IMR-90 (cell line): ENCODE measurements around the gene IGF1R.

ENCODE experiments used
- BHLHE40 ChIP-seq: fragments of 150-350 bp; IDR thresholded peaks from 2 replicates; pipeline ENCODE4 v1.6.1; 2016; ENCODE audit warnings: mild to moderate bottlenecking, low read depth, low read length
- CEBPB ChIP-seq: IDR thresholded peaks from 2 replicates; pipeline ENCODE4 v1.6.1; 2012; ENCODE audit warnings: low read depth, low read length, improper control_type of control experiment
- FOS ChIP-seq: fragments of 150-350 bp; IDR thresholded peaks from 2 replicates; pipeline ENCODE4 v1.6.1; 2016; ENCODE audit warnings: low read depth, low read length
- MAFK ChIP-seq: IDR thresholded peaks from 2 replicates; pipeline ENCODE4 v1.6.1; 2012; ENCODE audit warnings: low read depth, low read length, improper control_type of control experiment
- MAZ ChIP-seq: IDR thresholded peaks from 2 replicates; pipeline ENCODE4 v1.6.1; 2012; ENCODE audit warnings: low read depth, mild to moderate bottlenecking, low read length, improper control_type of control experiment, moderate library complexity, borderline replicate concordance
- MXI1 ChIP-seq: IDR thresholded peaks from 2 replicates; pipeline ENCODE4 v1.6.1; 2012; ENCODE audit warnings: low read depth, mild to moderate bottlenecking, low read length, moderate library complexity, borderline replicate concordance
- POLR2A ChIP-seq: IDR thresholded peaks from 2 replicates; pipeline ENCODE4 v1.6.1; 2012; ENCODE audit warnings: mild to moderate bottlenecking, low read depth, low read length
- RAD21 ChIP-seq: IDR thresholded peaks from 2 replicates; pipeline ENCODE4 v1.6.1; 2012; ENCODE audit warnings: low read length, improper control_type of control experiment
- RCOR1 ChIP-seq: IDR thresholded peaks from 2 replicates; pipeline ENCODE4 v1.6.1; 2012; ENCODE audit warnings: mild to moderate bottlenecking, low read length, improper control_type of control experiment; ENCODE audit not compliant: insufficient replicate concordance
- SMC3 ChIP-seq: fragments of 150-350 bp; IDR thresholded peaks from 2 replicates; pipeline ENCODE4 v1.6.1; 2016; ENCODE audit warnings: low read depth, mild to moderate bottlenecking, antibody characterized with exemption, low read length, moderate library complexity
- TF ChIP-seq, protein P1 (sequence below): conservative IDR thresholded peaks from 2 replicates; pipeline ENCODE4 v1.5.1; 2012; ENCODE audit warnings: mild to moderate bottlenecking, low read depth, low read length, improper control_type of control experiment
- TF ChIP-seq, protein P2 (sequence below): fragments of 150-350 bp; IDR thresholded peaks from 2 replicates; pipeline ENCODE4 v1.6.1; 2017; ENCODE audit warnings: mild to moderate bottlenecking, antibody characterized with exemption, low read length, low read depth

DNA sequence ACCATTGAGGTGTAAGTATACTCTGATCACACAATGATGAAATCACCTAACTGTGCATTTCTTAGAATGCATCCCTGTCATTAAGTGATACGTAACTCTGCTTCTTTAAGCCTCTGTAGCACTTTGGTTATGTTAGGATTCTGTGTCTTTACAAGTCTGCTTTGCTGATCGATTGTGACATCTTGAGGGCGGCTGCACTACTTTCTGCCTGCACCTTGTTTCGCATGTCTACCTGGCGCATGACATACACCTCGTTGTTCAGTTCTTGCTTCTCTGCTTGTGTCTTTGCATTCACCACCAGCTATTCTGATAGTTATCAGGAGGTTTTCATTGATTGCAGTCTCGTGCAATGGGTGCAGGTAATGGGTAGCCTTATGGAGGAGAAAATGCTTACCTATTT is 32.7 kb downstream of the IGF1R start:
- TF ChIP-seq, protein P1, sequence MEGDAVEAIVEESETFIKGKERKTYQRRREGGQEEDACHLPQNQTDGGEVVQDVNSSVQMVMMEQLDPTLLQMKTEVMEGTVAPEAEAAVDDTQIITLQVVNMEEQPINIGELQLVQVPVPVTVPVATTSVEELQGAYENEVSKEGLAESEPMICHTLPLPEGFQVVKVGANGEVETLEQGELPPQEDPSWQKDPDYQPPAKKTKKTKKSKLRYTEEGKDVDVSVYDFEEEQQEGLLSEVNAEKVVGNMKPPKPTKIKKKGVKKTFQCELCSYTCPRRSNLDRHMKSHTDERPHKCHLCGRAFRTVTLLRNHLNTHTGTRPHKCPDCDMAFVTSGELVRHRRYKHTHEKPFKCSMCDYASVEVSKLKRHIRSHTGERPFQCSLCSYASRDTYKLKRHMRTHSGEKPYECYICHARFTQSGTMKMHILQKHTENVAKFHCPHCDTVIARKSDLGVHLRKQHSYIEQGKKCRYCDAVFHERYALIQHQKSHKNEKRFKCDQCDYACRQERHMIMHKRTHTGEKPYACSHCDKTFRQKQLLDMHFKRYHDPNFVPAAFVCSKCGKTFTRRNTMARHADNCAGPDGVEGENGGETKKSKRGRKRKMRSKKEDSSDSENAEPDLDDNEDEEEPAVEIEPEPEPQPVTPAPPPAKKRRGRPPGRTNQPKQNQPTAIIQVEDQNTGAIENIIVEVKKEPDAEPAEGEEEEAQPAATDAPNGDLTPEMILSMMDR, result no peak
- TF ChIP-seq RAD21 (no peak), POLR2A (no peak), MXI1 (no peak), RCOR1 (no peak), CEBPB (no peak), MAFK (no peak), BHLHE40 (no peak), SMC3 (no peak), MAZ (no peak), FOS (no peak)
- TF ChIP-seq, protein P2, sequence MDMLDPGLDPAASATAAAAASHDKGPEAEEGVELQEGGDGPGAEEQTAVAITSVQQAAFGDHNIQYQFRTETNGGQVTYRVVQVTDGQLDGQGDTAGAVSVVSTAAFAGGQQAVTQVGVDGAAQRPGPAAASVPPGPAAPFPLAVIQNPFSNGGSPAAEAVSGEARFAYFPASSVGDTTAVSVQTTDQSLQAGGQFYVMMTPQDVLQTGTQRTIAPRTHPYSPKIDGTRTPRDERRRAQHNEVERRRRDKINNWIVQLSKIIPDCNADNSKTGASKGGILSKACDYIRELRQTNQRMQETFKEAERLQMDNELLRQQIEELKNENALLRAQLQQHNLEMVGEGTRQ, result no peak
